IPS DF 6.9 (cell line): ENCODE results near the gene ZNF609.

Experiments
- DNase-seq: peaks from one replicate; pipeline ENCODE4 v3.0.0-alpha.2; 2013; ENCODE audit warnings: low read depth, low spot score
- H3K27ac ChIP-seq: one replicate; pipeline ENCODE4 v1.5.1; 2013; ENCODE audit warnings: low read length, control low read depth
- H3K27me3 ChIP-seq: 2 replicates; pipeline ENCODE4 v1.6.1; 2013; ENCODE audit warnings: mild to moderate bottlenecking, low read length; ENCODE audit not compliant: control insufficient read depth, insufficient read depth
- H3K36me3 ChIP-seq: 2 replicates; pipeline ENCODE4 v1.6.1; 2013; ENCODE audit warnings: low read length; ENCODE audit not compliant: control insufficient read depth, insufficient read depth
- H3K4me1 ChIP-seq: 2 replicates; pipeline ENCODE4 v1.6.1; 2013; ENCODE audit warnings: low read length; ENCODE audit not compliant: control insufficient read depth, insufficient read depth
- H3K4me3 ChIP-seq: 2 replicates; pipeline ENCODE4 v1.5.1; 2013; ENCODE audit warnings: mild to moderate bottlenecking, low read length
- H3K9me3 ChIP-seq: 2 replicates; pipeline ENCODE4 v1.6.1; 2013; ENCODE audit warnings: low read length, inconsistent platforms; ENCODE audit not compliant: control insufficient read depth, insufficient read depth
- WGBS: extraction: QIAGEN DNeasy Blood & Tissue Kit; methylation state at CpG from one replicate; pipeline ENCODE4 v1.1.7; 2013; ENCODE audit warnings: mixed read lengths, missing lambda C conversion rate; ENCODE audit not compliant: insufficient read length, insufficient coverage; 5-methylcytosine and 5-hydroxymethylcytosine counted together

ZNF609 gene

GRCh38 chr15:64441852-64442251 lies 18.5 kb upstream of the ZNF609 start:
- no peaks in the 10 kb centered on the region for H3K9me3 ChIP-seq
- H3K36me3 ChIP-seq = no peaks in the 10 kb centered on the region
- no CpG with 5 or more reads among the region's 3 CpGs for WGBS
- no peak for DNase-seq
- no peak overlapping the region for H3K4me3 ChIP-seq
- no peaks in the 10 kb centered on the region for H3K4me1 ChIP-seq
- H3K27ac ChIP-seq = no peak overlapping the region
- H3K27me3 ChIP-seq = no peaks in the 10 kb centered on the region

- no peaks in the 10 kb centered on the region for H3K4me1 ChIP-seq
- H3K36me3 ChIP-seq = no peaks in the 10 kb centered on the region
- WGBS = no CpG with 5 or more reads among the region's 2 CpGs
- H3K27ac ChIP-seq = no peak overlapping the region
- H3K27me3 ChIP-seq = no peaks in the 10 kb centered on the region
- no peaks in the 10 kb centered on the region for H3K9me3 ChIP-seq
- no peak overlapping the region for H3K4me3 ChIP-seq
- DNase-seq = no peak
These were observed 17.4 kb upstream of the ZNF609 start for GRCh38 chr15:64443016-64443415.

GRCh38 chr15:64443747-64444621 lies 16.4 kb upstream of the ZNF609 start:
- Histone ChIP-seq H3K27ac (no peak overlapping the region), H3K4me1 (no peaks in the 10 kb centered on the region), H3K9me3 (no peaks in the 10 kb centered on the region), H3K27me3 (no peaks in the 10 kb centered on the region), H3K36me3 (no peaks in the 10 kb centered on the region), H3K4me3 (no peak overlapping the region)
- DNase-seq = no peak
- WGBS = no CpG with 5 or more reads among the region's 3 CpGs

- Histone ChIP-seq H3K27me3 (no peaks in the 10 kb centered on the region), H3K4me1 (no peaks in the 10 kb centered on the region), H3K27ac (no peak overlapping the region), H3K4me3 (no peak overlapping the region), H3K36me3 (no peaks in the 10 kb centered on the region), H3K9me3 (no peaks in the 10 kb centered on the region)
- DNase-seq = no peak
These were observed 15.5 kb upstream of the ZNF609 start for GRCh38 chr15:64444836-64445235.

GRCh38 chr15:64447536-64448315 lies 12.7 kb upstream of the ZNF609 start:
- H3K36me3 ChIP-seq = no peaks in the 10 kb centered on the region
- H3K9me3 ChIP-seq = no peaks in the 10 kb centered on the region
- no CpG with 5 or more reads among the region's 6 CpGs for WGBS
- H3K27ac ChIP-seq = no peak overlapping the region
- no peaks in the 10 kb centered on the region for H3K27me3 ChIP-seq
- no peaks in the 10 kb centered on the region for H3K4me1 ChIP-seq
- no peak for DNase-seq
- H3K4me3 ChIP-seq = no peak overlapping the region

- H3K27me3 ChIP-seq = no peaks in the 10 kb centered on the region
- no peaks in the 10 kb centered on the region for H3K36me3 ChIP-seq
- no peak overlapping the region for H3K4me3 ChIP-seq
- no peaks in the 10 kb centered on the region for H3K4me1 ChIP-seq
- H3K27ac ChIP-seq = no peak overlapping the region
- no peak for DNase-seq
- WGBS = no CpG with 5 or more reads among the region's 6 CpGs
- no peaks in the 10 kb centered on the region for H3K9me3 ChIP-seq
These were observed 7.2 kb upstream of the ZNF609 start for GRCh38 chr15:64452988-64453688.

GRCh38 chr15:64453689-64454037 lies 6.7 kb upstream of the ZNF609 start:
- Histone ChIP-seq H3K36me3 (no peaks in the 10 kb centered on the region), H3K27me3 (no peaks in the 10 kb centered on the region), H3K4me3 (no peak overlapping the region), H3K9me3 (no peaks in the 10 kb centered on the region), H3K27ac (no peak overlapping the region), H3K4me1 (no peaks in the 10 kb centered on the region)
- WGBS = no CpG with 5 or more reads among the region's 1 CpG
- DNase-seq = no peak

GRCh38 chr15:64454282-64454681 lies 6.1 kb upstream of the ZNF609 start:
- H3K9me3 ChIP-seq = no peaks in the 10 kb centered on the region
- no peaks in the 10 kb centered on the region for H3K4me1 ChIP-seq
- H3K4me3 ChIP-seq = no peak overlapping the region
- no peaks in the 10 kb centered on the region for H3K27me3 ChIP-seq
- H3K36me3 ChIP-seq = no peaks in the 10 kb centered on the region
- DNase-seq = no peak
- H3K27ac ChIP-seq = no peak overlapping the region

GRCh38 chr15:64455961-64456371 lies 4.4 kb upstream of the ZNF609 start:
- Histone ChIP-seq H3K36me3 (no peaks in the 10 kb centered on the region), H3K4me3 (no peak overlapping the region), H3K4me1 (no peaks in the 10 kb centered on the region; the same call in 1 of the 2 replicates), H3K27ac (no peak overlapping the region), H3K9me3 (no peaks in the 10 kb centered on the region), H3K27me3 (no peaks in the 10 kb centered on the region)
- no CpG with 5 or more reads among the region's 3 CpGs for WGBS
- DNase-seq = no peak

GRCh38 chr15:64456634-64457108 lies 3.7 kb upstream of the ZNF609 start:
- H3K27ac ChIP-seq = no peak overlapping the region
- H3K4me1 ChIP-seq = no peaks in the 10 kb centered on the region; the same call in 1 of the 2 replicates

More at GRCh38 chr15:64456634-64457108, 3.7 kb upstream of the ZNF609 start:
- no peaks in the 10 kb centered on the region for H3K36me3 ChIP-seq
- no CpG with 5 or more reads among the region's 1 CpG for WGBS
- no peak for DNase-seq
- no peak overlapping the region for H3K4me3 ChIP-seq
- H3K27me3 ChIP-seq = no peaks in the 10 kb centered on the region
- H3K9me3 ChIP-seq = no peaks in the 10 kb centered on the region
